ENCODE measurements around the gene NFYB.

- no peak for TF ChIP-seq CTCF (IDR thresholded peaks at IDR 0.05)
- TF ChIP-seq POLR2A (IDR thresholded peaks at IDR 0.05), result no peak
Observed at GRCh38 chr12:104165801-104166200, 27.8 kb upstream of the NFYB start.
